ENCODE data around the gene FKBP5.

- TF ChIP-seq POLR2AphosphoS5 (IDR thresholded peaks at IDR 0.05): no peak
- TF ChIP-seq POLR2A (IDR thresholded peaks at IDR 0.05): no peak
These were observed 42.2 kb upstream of the FKBP5 start for GRCh38 chr6:35730745-35731413.
